GM06990 (cell line): ENCODE data around the gene ZNF438.

ENCODE experiments used
- DNase-seq: peaks from one replicate; pipeline ENCODE4 v3.0.0-alpha.2; 2011; ENCODE audit not compliant: insufficient read length; ENCODE audit errors: extremely low read depth
- H3K27me3 ChIP-seq: replicated peaks from 2 replicates; pipeline ENCODE4 v1.6.0; 2011; ENCODE audit warnings: low read length; ENCODE audit not compliant: control insufficient read depth, insufficient read depth
- H3K36me3 ChIP-seq: 2 replicates; pipeline ENCODE4 v1.5.1; 2011; ENCODE audit warnings: low read length; ENCODE audit not compliant: control insufficient read depth, insufficient read depth
- H3K4me3 ChIP-seq: replicated peaks from 2 replicates; pipeline ENCODE4 v1.5.1; 2011; ENCODE audit warnings: low read depth, mild to moderate bottlenecking, control low read depth, low read length
- CTCF ChIP-seq: IDR thresholded peaks from 2 replicates; pipeline ENCODE4 v1.5.1; 2011; ENCODE audit warnings: low read length, control low read depth, mild to moderate bottlenecking, inconsistent platforms; ENCODE audit not compliant: insufficient read depth, poor library complexity, severe bottlenecking

ZNF438 gene

GRCh38 chr10:30928742-30929141, 102.9 kb downstream of the ZNF438 start:
- DNase-seq = no peak
- TF ChIP-seq CTCF = no peak
- no peaks in the 10 kb centered on the region for H3K27me3 ChIP-seq
- no peaks in the 10 kb centered on the region; the same call in 1 of the 2 replicates for H3K36me3 ChIP-seq
- no peak overlapping the region for H3K4me3 ChIP-seq

GRCh38 chr10:30918651-30919050, 113.0 kb downstream of the ZNF438 start:
- no peaks in the 10 kb centered on the region for H3K27me3 ChIP-seq
- H3K4me3 ChIP-seq = no peak overlapping the region
- no peaks in the 10 kb centered on the region for H3K36me3 ChIP-seq
- no peak for TF ChIP-seq CTCF
- DNase-seq = no peak

GRCh38 chr10:30917789-30918188, 113.9 kb downstream of the ZNF438 start:
- Histone ChIP-seq H3K36me3 (no peaks in the 10 kb centered on the region), H3K27me3 (no peaks in the 10 kb centered on the region), H3K4me3 (no peak overlapping the region)
- no peak for TF ChIP-seq CTCF
- no peak for DNase-seq

- no peak for TF ChIP-seq CTCF
- Histone ChIP-seq H3K36me3 (no peaks in the 10 kb centered on the region), H3K27me3 (no peaks in the 10 kb centered on the region), H3K4me3 (no peak overlapping the region)
- no peak for DNase-seq
Measured at GRCh38 chr10:30917067-30917466, 114.6 kb downstream of the ZNF438 start.

- H3K4me3 ChIP-seq = no peak overlapping the region
- H3K36me3 ChIP-seq = no peaks in the 10 kb centered on the region
- no peak for DNase-seq
- TF ChIP-seq CTCF = no peak
- no peaks in the 10 kb centered on the region for H3K27me3 ChIP-seq
Measured at GRCh38 chr10:30915146-30915545, 116.5 kb downstream of the ZNF438 start.

GRCh38 chr10:30911303-30911863, 120.3 kb downstream of the ZNF438 start:
- no peaks in the 10 kb centered on the region for H3K36me3 ChIP-seq
- TF ChIP-seq CTCF = no peak
- H3K27me3 ChIP-seq = no peaks in the 10 kb centered on the region
- DNase-seq = no peak
- no peak overlapping the region for H3K4me3 ChIP-seq
